ENCODE results near the gene SUPT20HL1.

DNA sequence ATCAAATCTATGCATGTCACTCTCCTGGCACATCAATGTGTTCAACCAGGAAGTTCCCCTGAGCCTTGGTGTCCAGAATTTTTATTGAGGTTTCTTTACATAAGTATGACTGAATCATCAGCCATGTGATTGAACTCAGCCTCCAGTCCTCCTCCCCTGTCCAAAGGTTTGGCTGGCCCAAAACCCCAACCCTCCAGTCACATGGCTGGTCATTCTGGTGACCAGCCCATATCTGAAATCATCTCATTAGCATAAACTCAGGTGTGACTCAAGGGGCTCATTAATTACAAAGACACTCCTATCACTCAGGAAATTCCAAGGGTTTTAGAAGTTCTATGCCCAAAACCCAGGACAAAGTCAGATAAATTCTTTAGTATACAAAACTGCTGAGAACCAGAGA, 26.0 kb upstream of the SUPT20HL1 start:
- TF ChIP-seq, protein P1, sequence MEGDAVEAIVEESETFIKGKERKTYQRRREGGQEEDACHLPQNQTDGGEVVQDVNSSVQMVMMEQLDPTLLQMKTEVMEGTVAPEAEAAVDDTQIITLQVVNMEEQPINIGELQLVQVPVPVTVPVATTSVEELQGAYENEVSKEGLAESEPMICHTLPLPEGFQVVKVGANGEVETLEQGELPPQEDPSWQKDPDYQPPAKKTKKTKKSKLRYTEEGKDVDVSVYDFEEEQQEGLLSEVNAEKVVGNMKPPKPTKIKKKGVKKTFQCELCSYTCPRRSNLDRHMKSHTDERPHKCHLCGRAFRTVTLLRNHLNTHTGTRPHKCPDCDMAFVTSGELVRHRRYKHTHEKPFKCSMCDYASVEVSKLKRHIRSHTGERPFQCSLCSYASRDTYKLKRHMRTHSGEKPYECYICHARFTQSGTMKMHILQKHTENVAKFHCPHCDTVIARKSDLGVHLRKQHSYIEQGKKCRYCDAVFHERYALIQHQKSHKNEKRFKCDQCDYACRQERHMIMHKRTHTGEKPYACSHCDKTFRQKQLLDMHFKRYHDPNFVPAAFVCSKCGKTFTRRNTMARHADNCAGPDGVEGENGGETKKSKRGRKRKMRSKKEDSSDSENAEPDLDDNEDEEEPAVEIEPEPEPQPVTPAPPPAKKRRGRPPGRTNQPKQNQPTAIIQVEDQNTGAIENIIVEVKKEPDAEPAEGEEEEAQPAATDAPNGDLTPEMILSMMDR (conservative IDR thresholded peaks at IDR 0.05): no peak
- TF ChIP-seq ZFX (IDR thresholded peaks at IDR 0.05): no peak

All from C4-2B (cell line).